Ovary (tissue), 3 donors: ENCODE measurements around the gene SEC31B.

Source experiments
- CTCF ChIP-seq, 3 donors: fragments of 450-650 bp in 2 of 3; fragments of 200-600 bp in 1 of 3; IDR thresholded peaks; one replicate each; pipeline versions ENCODE4 v1.5.1 to v1.8.0; 2016 to 2022; ENCODE audit warnings: antibody characterized with exemption in 3 of 3, mild to moderate bottlenecking in 1 of 3
- EP300 ChIP-seq: sonication (generic); formaldehyde crosslinking; IDR thresholded peaks from one replicate; pipeline ENCODE4 v1.6.1; 2017; ENCODE audit warnings: antibody characterized with exemption
- POLR2A ChIP-seq: fragments of 450-650 bp; IDR thresholded peaks from one replicate; pipeline ENCODE4 v1.6.1; 2017; ENCODE audit warnings: antibody characterized with exemption, mild to moderate bottlenecking, moderate library complexity
- donor health status: DM: no; HTN: no; CAD: no.

- TF ChIP-seq CTCF (IDR thresholded peaks at IDR 0.05) (no peak), POLR2A (no peak), EP300 (no peak)
Observed at GRCh38 chr10:100489396-100489795, 30.3 kb downstream of the SEC31B start.
